Mucosa of rectum (tissue), 2 donors: ENCODE data around the gene PEPD.

Source experiments
- H3K27ac ChIP-seq, 2 donors: one replicate each; pipeline ENCODE4 v1.7.0; 2013; ENCODE audit warnings: inconsistent platforms in 2 of 2, low read depth in 2 of 2, low read length in 2 of 2
- H3K27me3 ChIP-seq, 2 donors: one replicate each; pipeline ENCODE4 v1.7.0; 2013; ENCODE audit warnings: low read length in 2 of 2; ENCODE audit not compliant: control insufficient read depth in 2 of 2, insufficient read depth in 2 of 2
- H3K36me3 ChIP-seq, 2 donors: one replicate each; pipeline ENCODE4 v1.7.0; 2013; ENCODE audit warnings: low read length in 2 of 2; ENCODE audit not compliant: control insufficient read depth in 2 of 2, insufficient read depth in 2 of 2
- H3K4me1 ChIP-seq, 2 donors: one replicate each; pipeline ENCODE4 v1.7.0; 2013; ENCODE audit warnings: low read length in 2 of 2, mild to moderate bottlenecking in 1 of 2; ENCODE audit not compliant: control insufficient read depth in 2 of 2, insufficient read depth in 2 of 2
- H3K4me3 ChIP-seq, 2 donors: one replicate each; pipeline ENCODE4 v1.7.0; 2013; ENCODE audit warnings: low read length in 2 of 2
- H3K9ac ChIP-seq, 2 donors: one replicate each; pipeline ENCODE4 v1.7.0; 2013; ENCODE audit warnings: low read length in 2 of 2, low read depth in 1 of 2, mild to moderate bottlenecking in 1 of 2
- H3K9me3 ChIP-seq, 2 donors: one replicate each; pipeline ENCODE4 v1.7.0; 2013; ENCODE audit warnings: low read length in 2 of 2; ENCODE audit not compliant: control insufficient read depth in 2 of 2
- donor health status: healthy.
- donor health status: Normal muscosa, but diverticular disease.

Gene PEPD

DNA sequence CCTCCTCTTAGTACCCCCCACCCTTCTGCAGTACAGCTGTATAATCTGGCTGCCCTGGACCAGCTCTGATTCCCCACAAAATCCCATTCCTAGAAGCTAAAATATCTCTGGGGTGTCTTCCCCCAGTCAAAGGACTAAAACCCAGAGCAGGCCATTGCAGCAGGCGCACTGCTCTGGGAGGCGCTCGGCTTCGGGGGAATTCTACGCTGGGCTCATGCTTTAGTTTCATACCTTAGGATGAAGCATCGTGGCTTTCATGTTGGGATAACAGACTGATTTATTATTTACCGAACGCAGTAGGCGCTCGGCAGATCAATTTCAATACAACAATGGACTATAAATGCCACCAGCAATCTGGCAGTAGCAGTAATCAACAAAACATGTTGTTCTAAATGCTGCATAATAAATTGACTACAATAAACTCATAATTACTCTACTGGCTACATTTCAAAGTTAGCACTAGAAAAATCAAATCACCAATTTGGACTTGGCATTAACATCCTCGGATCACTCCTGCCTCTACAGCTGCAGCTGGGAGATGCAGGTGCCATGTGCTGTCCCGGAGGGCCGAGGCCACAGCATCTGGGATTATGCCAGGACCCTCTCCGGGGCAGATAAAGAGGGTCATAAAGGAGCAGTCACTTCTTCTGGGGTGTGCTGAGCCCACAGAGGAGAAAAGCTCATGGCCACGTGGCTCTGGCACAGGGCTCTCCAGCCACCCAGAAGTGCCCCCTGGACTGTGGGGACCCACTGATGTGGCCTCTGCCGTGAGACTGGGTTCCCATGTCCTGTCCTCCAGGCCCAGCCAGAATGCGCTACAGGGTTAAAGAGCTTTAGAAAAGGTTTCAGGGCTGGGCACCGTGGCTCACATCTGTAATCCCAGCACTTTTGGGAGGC, 112.8 kb downstream of the PEPD start:
- Histone ChIP-seq H3K27me3 (no peaks in the 10 kb centered on the region), H3K27ac (no peak overlapping the region), H3K4me3 (no peak overlapping the region), H3K4me1 (peaks cover 3 to 8% of the 10 kb centered on the region in 2 donors), H3K9me3 (no peaks in the 10 kb centered on the region), H3K9ac (no peak overlapping the region), H3K36me3 (no peaks in the 10 kb centered on the region)

DNA sequence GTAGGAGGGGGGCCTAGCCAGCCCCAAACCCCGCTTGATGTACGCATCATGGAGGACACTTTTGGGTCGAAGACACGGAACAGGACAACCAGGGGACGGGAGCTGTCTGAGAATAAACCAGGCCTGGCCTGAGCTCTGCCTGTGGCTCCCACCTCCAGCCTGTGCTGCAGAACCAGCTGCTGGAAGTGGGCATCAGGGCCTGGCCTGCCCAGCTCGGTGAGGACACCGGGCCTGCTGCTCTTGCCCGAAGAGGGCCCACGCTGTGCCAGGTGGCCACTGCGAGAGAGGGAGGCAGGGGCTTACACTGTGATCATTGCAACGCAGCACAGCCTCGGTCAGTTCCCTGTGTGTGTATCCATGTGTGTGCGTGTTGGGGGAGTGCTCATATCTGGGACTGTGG, 113.5 kb downstream of the PEPD start:
- H3K27ac ChIP-seq = no peak overlapping the region
- H3K27me3 ChIP-seq = no peaks in the 10 kb centered on the region

DNA sequence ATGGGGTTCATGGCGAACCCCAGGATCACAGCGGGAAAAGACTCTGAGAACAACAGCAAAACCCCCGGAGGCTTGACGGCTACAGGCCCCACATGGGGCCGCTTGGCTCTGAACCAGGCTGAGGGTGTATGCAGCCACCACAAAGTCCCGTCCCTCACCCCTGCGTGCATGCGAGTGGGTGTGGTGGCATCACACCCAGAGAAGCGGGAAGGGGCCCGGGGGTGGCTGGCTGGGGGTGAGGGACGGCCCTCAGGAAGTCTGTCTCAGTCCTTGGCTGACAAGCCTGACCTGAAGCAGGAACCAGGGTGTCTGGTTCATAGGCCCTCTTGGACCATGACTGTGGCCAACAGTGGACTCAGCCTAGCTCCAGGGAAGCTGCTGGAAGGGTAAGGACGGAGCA, 113.9 kb downstream of the PEPD start:
- H3K4me3 ChIP-seq = no peak overlapping the region
- peaks cover 7 to 10% of the 10 kb centered on the region in 2 donors for H3K4me1 ChIP-seq
- no peaks in the 10 kb centered on the region for H3K36me3 ChIP-seq
- H3K9ac ChIP-seq = no peak overlapping the region
- no peaks in the 10 kb centered on the region for H3K9me3 ChIP-seq
- H3K27me3 ChIP-seq = no peaks in the 10 kb centered on the region
- no peak overlapping the region for H3K27ac ChIP-seq

More for the DNA sequence above, 113.5 kb downstream of the PEPD start:
- Histone ChIP-seq H3K4me3 (no peak overlapping the region), H3K9me3 (no peaks in the 10 kb centered on the region), H3K4me1 (peaks cover 7 to 12% of the 10 kb centered on the region in 2 donors), H3K9ac (no peak overlapping the region), H3K36me3 (no peaks in the 10 kb centered on the region)

DNA sequence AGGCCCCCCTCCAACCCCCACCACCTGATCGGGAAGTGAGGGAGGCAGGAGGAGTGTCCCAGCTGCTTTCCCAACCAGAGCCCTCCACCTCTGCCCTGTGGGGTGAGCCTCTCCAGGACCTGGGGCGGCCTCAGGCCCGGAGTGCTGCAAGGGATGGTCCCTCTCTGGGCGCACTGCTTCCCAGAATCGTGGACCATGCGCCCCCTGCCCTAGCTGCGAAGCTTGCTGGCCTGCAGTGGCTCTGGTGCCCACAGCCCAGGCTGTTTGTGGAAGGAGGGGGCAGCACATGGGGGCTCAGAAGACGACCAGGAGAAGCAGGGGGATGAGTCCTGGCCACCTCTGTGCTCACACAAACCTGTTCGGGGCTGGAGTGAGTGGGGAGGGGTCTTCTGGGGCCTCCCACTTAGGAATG, 114.4 kb downstream of the PEPD start:
- H3K9ac ChIP-seq = no peak overlapping the region
- H3K4me3 ChIP-seq = no peak overlapping the region
- no peaks in the 10 kb centered on the region for H3K36me3 ChIP-seq
- no peaks in the 10 kb centered on the region for H3K9me3 ChIP-seq
- no peaks in the 10 kb centered on the region for H3K27me3 ChIP-seq
- H3K4me1 ChIP-seq = peaks cover 8 to 10% of the 10 kb centered on the region in 2 donors
- no peak overlapping the region for H3K27ac ChIP-seq

DNA sequence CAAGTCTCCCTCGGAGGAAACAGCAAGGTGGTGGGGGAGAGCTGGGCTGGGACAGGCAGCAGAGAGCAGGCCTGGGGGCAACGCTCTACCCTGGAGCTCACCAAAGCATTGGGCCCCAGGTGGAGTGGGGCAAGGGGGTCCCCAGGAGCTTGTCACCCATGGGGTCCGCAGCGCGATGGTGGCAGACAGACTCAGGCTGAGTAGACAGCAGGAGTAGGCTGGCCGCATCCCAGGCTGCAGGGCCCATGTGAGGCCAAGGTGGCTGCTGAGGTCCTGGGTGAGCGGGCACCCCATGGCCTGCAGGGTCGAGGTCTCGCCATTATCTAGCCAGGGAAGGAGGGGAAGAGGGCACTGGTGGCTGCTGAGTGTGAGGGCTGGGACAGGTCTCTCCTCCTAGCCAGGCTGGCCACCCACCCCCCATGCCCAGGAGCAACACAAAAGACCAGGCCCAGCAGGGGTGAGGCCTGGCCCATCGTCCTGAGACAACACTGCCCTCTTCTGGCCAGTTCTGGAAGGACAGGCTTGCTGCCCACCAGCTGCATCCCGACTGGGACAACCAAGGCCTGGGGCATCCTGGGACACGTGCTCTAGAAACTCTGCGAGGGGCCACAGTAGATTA, 115.0 kb downstream of the PEPD start:
- H3K36me3 ChIP-seq = no peaks in the 10 kb centered on the region
- H3K27me3 ChIP-seq = no peaks in the 10 kb centered on the region
- peaks cover 8 to 10% of the 10 kb centered on the region in 2 donors for H3K4me1 ChIP-seq
- no peaks in the 10 kb centered on the region for H3K9me3 ChIP-seq
- no peak overlapping the region for H3K27ac ChIP-seq
- no peak overlapping the region for H3K9ac ChIP-seq
- no peak overlapping the region for H3K4me3 ChIP-seq

DNA sequence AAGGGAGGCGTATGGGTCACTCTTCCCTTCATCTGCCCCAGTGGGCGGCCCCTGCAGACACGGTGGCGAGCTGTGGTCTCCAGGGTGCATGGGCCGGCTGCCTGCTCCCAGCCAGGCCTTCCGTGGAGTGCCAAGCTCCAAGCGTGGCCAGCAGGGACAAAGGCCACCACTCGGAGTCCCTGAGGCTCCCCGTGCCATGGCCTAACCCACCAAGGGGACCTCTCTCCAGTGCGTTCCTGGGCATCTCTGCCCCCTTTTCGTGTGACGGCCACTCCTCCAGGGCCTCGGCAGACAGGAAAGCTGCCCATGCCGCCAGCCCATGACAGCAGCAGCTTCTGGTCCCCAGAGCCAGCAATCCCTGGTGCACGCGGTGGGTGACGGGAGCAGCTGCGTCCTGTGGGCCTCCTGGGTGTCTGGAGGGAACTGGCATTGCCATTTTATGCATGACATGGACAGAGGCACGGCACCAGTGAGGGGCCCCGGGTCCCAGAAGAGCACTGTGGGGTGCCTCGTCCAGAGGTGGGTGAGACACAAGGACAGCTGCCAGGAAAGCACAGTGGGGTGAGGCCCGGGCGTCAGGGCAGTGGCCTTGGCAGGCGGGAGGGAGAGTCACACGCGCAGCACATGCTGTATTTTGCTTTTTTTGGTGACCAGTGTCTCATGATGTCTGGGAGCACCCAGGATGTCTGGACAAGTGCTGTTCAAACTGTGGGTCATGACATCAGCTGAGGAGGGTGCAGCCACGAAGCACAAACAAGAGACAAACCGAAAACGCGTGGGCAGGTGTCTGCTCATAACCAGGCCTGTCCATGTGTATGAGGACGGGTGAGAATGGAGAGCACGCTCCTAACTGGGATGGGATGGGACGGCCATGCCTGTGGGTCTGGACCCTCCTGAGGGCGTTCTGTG, 115.8 kb downstream of the PEPD start:
- Histone ChIP-seq H3K9ac (no peak overlapping the region), H3K27ac (no peak overlapping the region), H3K4me3 (no peak overlapping the region), H3K36me3 (no peaks in the 10 kb centered on the region), H3K27me3 (no peaks in the 10 kb centered on the region), H3K4me1 (peaks cover 8 to 10% of the 10 kb centered on the region in 2 donors), H3K9me3 (no peaks in the 10 kb centered on the region)

DNA sequence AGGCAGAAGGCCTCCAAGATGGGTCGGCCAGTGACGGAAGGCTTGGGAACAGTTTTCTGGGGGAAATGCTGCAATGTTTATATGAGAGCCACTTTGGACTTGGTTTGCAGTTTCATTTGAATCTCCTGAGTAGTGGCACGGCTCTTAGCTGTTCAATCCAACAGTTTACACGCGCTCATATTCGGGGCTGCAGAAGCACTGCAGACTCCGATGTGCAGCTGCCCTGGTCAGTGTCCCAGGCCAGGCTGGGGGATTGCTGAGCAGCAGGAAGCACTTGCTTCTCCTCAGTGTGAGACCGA, 116.4 kb downstream of the PEPD start:
- Histone ChIP-seq H3K9me3 (no peaks in the 10 kb centered on the region), H3K36me3 (no peaks in the 10 kb centered on the region), H3K27ac (no peak overlapping the region), H3K4me3 (no peak overlapping the region), H3K27me3 (no peaks in the 10 kb centered on the region), H3K9ac (no peak overlapping the region), H3K4me1 (peaks cover 8 to 10% of the 10 kb centered on the region in 2 donors)

DNA sequence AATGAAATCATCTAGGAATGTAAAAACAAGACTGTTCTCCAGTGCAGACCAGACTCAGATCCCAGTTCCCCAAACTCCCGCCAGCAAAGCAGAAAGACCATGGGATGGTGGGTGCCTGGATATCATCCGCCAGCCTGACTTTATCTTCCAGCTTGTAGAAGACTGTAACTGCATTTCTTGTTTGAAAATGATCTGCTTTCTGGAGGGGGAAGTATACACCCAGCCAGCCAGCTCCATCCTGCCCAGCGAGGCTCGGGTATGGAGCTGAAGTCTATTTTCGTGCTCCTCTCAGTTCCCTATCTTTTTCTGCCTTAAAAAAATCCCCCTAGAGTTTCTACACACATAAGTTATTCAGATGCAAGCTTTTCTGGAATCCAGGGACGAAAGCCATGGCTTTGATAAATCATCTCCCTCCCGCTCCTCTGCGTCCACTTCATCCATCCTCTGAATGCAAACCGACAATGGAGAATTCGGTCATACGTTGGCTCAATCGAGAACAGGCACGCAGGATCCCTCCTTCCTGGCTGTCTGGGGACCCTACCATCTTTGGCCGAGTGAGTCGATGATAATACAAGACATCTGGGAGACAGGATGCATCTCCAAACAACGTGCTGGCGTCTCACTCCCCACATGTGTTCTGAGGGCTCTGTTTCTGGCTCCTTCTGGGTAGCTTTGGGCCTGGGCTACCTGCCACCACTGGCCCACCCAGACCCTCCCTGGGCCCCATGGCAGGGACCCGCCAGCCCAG, 116.9 kb downstream of the PEPD start:
- no peak overlapping the region for H3K9ac ChIP-seq
- peaks cover 8 to 10% of the 10 kb centered on the region in 2 donors for H3K4me1 ChIP-seq
- H3K27ac ChIP-seq = no peak overlapping the region
- no peak overlapping the region for H3K4me3 ChIP-seq
- no peaks in the 10 kb centered on the region for H3K9me3 ChIP-seq
- H3K36me3 ChIP-seq = no peaks in the 10 kb centered on the region
- H3K27me3 ChIP-seq = no peaks in the 10 kb centered on the region

DNA sequence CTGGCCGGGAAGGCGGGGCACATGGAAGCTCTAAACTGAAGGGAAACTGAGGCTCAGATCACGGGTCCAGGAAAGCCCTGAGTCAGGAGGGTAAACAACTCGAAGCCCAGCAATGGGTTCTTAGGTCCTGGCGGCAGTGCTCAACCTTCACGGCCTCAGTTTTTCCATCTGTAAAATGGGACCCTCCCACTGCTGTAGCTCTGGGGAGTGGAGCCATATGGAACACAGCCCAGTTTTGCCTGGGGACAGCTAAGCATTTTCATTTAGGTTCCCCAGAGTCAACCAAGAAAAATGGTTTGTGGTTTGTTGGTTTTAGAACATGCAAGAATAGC, 117.7 kb downstream of the PEPD start:
- Histone ChIP-seq H3K36me3 (no peaks in the 10 kb centered on the region), H3K9ac (no peak overlapping the region), H3K9me3 (no peaks in the 10 kb centered on the region), H3K27me3 (no peaks in the 10 kb centered on the region), H3K27ac (no peak overlapping the region), H3K4me3 (no peak overlapping the region), H3K4me1 (peaks cover 8 to 10% of the 10 kb centered on the region in 2 donors)
